Glutamatergic neuron (in vitro differentiated cells): ENCODE data around the gene RRAD. TPM values are rescaled to one million over a fixed set of nuclear protein-coding genes. Genes with fewer than 3 reads are reported as not detected.
A peak's percentile ranks its signal among the peaks of the same experiment; 100 is the strongest.

Source experiments
- DNase-seq: peaks from one replicate; pipeline ENCODE4 v3.0.0; 2022
- H3K27ac Mint-ChIP-seq: one replicate; pipeline ENCODE4 v1.8.0; 2020; ENCODE audit warnings: mild to moderate bottlenecking, mixed read lengths, inconsistent platforms; ENCODE audit not compliant: unreplicated experiment
- H3K27me3 Mint-ChIP-seq: one replicate; pipeline ENCODE4 v1.8.0; 2020; ENCODE audit warnings: mild to moderate bottlenecking, moderate library complexity, mixed read lengths, inconsistent platforms; ENCODE audit not compliant: unreplicated experiment
- H3K36me3 Mint-ChIP-seq: one replicate; pipeline ENCODE4 v1.8.0; 2020; ENCODE audit warnings: mild to moderate bottlenecking, mixed read lengths, inconsistent platforms; ENCODE audit not compliant: unreplicated experiment
- H3K4me1 Mint-ChIP-seq: one replicate; pipeline ENCODE4 v1.8.0; 2020; ENCODE audit warnings: mild to moderate bottlenecking, low read depth, mixed read lengths, inconsistent platforms; ENCODE audit not compliant: unreplicated experiment
- H3K4me3 Mint-ChIP-seq: one replicate; pipeline ENCODE4 v1.8.0; 2020; ENCODE audit warnings: mild to moderate bottlenecking, mixed read lengths, inconsistent platforms; ENCODE audit not compliant: unreplicated experiment
- H3K9me3 Mint-ChIP-seq: one replicate; pipeline ENCODE4 v1.8.0; 2020; ENCODE audit warnings: mild to moderate bottlenecking, moderate library complexity, mixed read lengths, inconsistent platforms; ENCODE audit not compliant: unreplicated experiment
- total RNA-seq: library from RNA; stranded (reverse); fragmentation: NEBNext Ultra II Directional; extraction: Animal tissue kit (Norgen Biotek cat#: 25700); gene quantifications from one replicate; pipeline ENCODE4 v1.2.1, GENCODE V29; 2021; ENCODE audit not compliant: unreplicated experiment
- TF ChIP-seq, protein P1 (sequence below): fragments of 200-600 bp; sonication (generic); IDR thresholded peaks from one replicate; pipeline ENCODE4 v1.5.0; 2021; ENCODE audit not compliant: partially characterized antibody, unreplicated experiment

Gene RRAD
- total RNA-seq, 1 donor from 2014 or later: 1.1 TPM

DNA sequence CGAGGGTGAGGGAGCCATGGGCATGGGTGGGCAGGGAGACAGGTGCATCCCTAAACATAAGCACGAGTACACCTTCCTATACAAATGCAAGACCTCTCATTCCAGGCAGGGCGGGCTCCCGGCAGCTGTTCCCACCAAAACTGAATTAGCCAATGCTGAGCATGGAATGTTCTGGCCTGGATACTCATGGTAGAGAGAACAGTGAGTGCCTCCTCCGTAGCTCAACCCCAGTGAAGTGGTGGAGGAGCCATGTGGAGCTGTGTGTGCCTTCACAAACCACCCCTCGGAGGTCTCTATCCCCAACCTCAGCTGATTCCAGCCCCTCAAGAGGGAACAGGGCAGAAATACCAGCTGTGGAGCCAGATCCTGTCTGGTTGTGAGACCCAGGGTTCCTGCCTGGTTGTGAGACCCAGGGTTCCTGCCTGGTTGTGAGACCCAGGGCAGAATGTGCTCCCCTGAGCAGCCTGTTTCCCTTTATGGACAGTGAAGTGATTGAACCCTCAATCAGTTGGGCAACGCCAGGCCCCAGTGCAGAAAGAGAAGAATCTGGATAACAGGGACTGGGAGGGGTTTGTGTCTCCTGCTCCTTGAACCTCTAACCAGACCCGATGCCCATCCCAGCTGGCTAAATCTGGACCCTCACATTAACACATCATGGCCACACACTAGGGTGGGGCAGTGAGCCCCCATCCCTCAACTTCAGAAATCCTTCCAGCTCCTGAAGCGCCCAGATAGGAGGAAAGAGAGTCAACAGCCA lies 4.2 kb downstream of the RRAD start:
- no peak for DNase-seq
- H3K4me1 Mint-ChIP-seq: peaks cover 20% of the 10 kb centered on the region
- H3K27me3 Mint-ChIP-seq: peaks cover 15% of the 10 kb centered on the region
- TF ChIP-seq, protein P1, sequence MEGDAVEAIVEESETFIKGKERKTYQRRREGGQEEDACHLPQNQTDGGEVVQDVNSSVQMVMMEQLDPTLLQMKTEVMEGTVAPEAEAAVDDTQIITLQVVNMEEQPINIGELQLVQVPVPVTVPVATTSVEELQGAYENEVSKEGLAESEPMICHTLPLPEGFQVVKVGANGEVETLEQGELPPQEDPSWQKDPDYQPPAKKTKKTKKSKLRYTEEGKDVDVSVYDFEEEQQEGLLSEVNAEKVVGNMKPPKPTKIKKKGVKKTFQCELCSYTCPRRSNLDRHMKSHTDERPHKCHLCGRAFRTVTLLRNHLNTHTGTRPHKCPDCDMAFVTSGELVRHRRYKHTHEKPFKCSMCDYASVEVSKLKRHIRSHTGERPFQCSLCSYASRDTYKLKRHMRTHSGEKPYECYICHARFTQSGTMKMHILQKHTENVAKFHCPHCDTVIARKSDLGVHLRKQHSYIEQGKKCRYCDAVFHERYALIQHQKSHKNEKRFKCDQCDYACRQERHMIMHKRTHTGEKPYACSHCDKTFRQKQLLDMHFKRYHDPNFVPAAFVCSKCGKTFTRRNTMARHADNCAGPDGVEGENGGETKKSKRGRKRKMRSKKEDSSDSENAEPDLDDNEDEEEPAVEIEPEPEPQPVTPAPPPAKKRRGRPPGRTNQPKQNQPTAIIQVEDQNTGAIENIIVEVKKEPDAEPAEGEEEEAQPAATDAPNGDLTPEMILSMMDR: no peak
- H3K27ac Mint-ChIP-seq: no peak overlapping the region
- H3K36me3 Mint-ChIP-seq: peaks cover 4% of the 10 kb centered on the region
- H3K9me3 Mint-ChIP-seq: peaks cover 11% of the 10 kb centered on the region
- H3K4me3 Mint-ChIP-seq: no peak overlapping the region

DNA sequence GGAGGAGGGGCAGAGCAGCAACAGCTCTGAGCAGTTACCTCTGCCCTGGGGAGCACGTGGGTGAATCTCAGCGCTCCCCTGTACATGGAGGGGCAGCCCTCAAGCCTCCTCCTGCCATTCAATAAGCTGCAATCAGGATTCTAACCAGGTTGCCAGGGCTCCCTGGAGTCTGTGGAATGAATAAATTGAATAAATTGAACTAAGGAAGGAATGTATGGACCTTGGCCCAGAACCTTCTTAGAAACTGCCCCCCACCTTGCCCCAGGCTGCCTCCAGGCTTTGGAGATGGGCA lies 5.1 kb downstream of the RRAD start:
- Mint-ChIP-seq H3K9me3 (peaks cover 11% of the 10 kb centered on the region), H3K36me3 (peaks cover 4% of the 10 kb centered on the region), H3K4me1 (peaks cover 20% of the 10 kb centered on the region), H3K4me3 (no peak overlapping the region), H3K27ac (no peak overlapping the region), H3K27me3 (peaks cover 10% of the 10 kb centered on the region)
- DNase-seq: no peak
- TF ChIP-seq, protein P1: no peak

DNA sequence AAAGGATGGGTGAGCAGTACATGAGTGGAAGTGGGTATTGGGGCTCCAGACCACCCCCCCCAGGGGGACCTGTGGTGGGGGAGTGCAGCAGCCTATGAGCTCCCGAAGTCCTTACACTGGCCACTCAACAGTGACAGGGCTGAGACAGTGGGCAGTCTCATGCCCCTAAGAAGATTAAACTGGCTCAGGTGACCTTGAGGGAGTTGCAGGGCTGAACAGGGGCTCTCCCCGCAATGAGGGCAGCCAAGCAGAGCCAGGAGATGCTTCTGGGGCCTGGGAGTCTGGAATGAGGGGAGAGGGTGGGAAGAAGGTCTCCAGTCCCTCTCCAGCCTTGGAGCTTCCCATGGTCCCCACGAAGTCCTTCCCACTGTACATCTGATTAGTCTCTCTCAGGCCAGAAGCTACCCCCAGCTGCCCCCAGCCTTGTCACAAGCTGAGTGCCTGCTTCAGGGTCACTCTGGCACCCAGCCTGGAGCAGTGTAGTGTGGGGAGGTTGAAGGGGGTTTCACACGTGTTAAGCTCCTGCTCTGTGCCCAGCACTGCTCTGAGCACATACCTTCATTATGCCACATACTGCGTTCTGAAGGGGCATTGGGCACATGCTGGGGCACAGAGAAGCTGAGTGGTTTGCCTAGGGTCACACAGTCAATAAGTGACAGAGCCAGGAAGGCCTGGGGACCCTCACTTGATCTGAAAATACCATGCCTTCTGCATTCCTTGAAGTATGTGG lies 5.6 kb downstream of the RRAD start:
- Mint-ChIP-seq H3K36me3 (peaks cover 4% of the 10 kb centered on the region), H3K9me3 (peaks cover 11% of the 10 kb centered on the region), H3K4me3 (no peak overlapping the region), H3K27me3 (peaks cover 10% of the 10 kb centered on the region), H3K27ac (peak overlapping the region; percentile 50), H3K4me1 (peaks cover 20% of the 10 kb centered on the region)
- no peak for DNase-seq
- TF ChIP-seq, protein P1: no peak

DNA sequence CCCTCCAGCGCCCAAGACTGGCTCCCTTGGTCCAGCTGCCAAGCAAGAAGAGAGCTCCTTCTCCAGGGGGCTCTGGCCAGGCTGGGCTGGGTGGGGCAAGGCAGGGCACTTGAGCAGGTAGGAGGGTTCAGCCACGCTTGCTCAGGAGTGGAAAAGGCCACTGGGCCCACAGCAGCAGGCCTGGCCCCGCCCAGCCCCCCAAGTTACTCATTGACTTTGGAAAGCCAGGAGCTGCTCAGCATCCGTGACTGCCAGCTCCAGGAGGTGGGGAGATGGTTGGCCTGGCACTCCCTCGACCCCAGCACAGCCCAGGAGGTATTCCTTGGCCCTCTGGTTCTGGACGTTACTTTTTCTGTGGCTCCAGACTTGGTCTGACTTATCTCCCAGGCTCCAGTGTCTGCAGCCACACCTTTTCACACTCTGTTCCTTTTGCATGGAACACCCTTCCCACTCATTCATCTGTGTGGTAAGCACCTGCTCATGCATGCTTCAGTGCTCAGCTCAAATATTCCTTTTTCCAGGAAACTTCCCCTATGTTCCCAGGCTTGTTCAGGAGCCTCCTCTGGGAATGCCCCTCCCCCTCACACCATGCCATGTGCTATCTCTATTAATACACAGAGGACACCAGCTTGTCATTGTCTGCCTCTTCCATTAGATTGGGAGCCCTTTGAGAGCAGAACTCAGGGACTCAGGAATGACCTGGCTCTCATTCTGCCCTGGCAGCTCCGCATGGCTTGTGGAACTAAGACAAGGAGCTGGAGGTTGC lies 6.3 kb downstream of the RRAD start, which contains the start of gene CDH16:
TSS of gene CDH16 (minus strand) at position 83 of the 766 bp plus-strand sequence. CDS start 820 bp downstream, outside the sequence.
- peaks cover 10% of the 10 kb centered on the region for H3K27me3 Mint-ChIP-seq
- DNase-seq: peak; percentile 60
- H3K4me3 Mint-ChIP-seq: peak within 1 kb of the TSS; percentile 28
- H3K36me3 Mint-ChIP-seq: peaks cover 4% of the 10 kb centered on the region
- TF ChIP-seq, protein P1: no peak
- peaks cover 9% of the 10 kb centered on the region for H3K9me3 Mint-ChIP-seq
- peaks cover 19% of the 10 kb centered on the region for H3K4me1 Mint-ChIP-seq
- H3K27ac Mint-ChIP-seq: peak within 1 kb of the TSS; percentile 50
